Thoracic aorta (tissue), 2 donors: ENCODE results near the gene MSH6. TPM values are rescaled to one million over a fixed set of nuclear protein-coding genes. Genes with fewer than 3 reads are reported as not detected.
A peak's percentile ranks its signal among the peaks of the same experiment; 100 is the strongest.

Experiments used
- ATAC-seq: fragments of 150-250 bp; one replicate; pipeline ENCODE4 v1.8.0; 2017; ENCODE audit warnings: low read depth; ENCODE audit not compliant: insufficient number of reproducible peaks, low FRiP score
- DNase-seq: peaks from one replicate; pipeline ENCODE4 v3.0.0-alpha.2; 2020; ENCODE audit warnings: low spot score
- H3K27ac ChIP-seq, 2 donors: fragments of 200-600 bp; sonication (generic); 1 replicate in 1 of 2; 2 replicates in 1 of 2; pipeline ENCODE4 v1.5.1; 2016; ENCODE audit warnings: mild to moderate bottlenecking in 2 of 2, moderate library complexity in 2 of 2
- H3K27me3 ChIP-seq: fragments of 200-600 bp; sonication (generic); replicated peaks from 2 replicates; pipeline ENCODE4 v1.6.0; 2016; ENCODE audit warnings: mild to moderate bottlenecking; ENCODE audit not compliant: insufficient read depth
- H3K36me3 ChIP-seq: fragments of 200-600 bp; sonication (generic); one replicate; pipeline ENCODE4 v1.5.1; 2016
- H3K4me1 ChIP-seq, 2 donors: fragments of 200-600 bp; sonication (generic); 1 replicate in 1 of 2; 2 replicates in 1 of 2; pipeline versions ENCODE4 v1.5.1 to v1.6.0; 2016; ENCODE audit warnings: low read depth in 2 of 2, mild to moderate bottlenecking in 1 of 2; ENCODE audit not compliant: control insufficient read depth in 1 of 2
- H3K4me3 ChIP-seq: fragments of 200-600 bp; sonication (generic); 2 replicates; pipeline ENCODE4 v1.5.1; 2016; ENCODE audit warnings: mild to moderate bottlenecking
- H3K9me3 ChIP-seq: fragments of 200-600 bp; sonication (generic); 2 replicates; pipeline ENCODE4 v1.5.1; 2016
- total RNA-seq, 2 donors: library from RNA; depleted of rRNA; stranded (reverse); fragments of >200 nt; gene quantifications; one replicate each; pipeline versions ENCODE4 v1.1.0 to v1.2.3, GENCODE V29; 2016
- TF ChIP-seq, protein P1 (sequence below): fragments of 200-600 bp; sonication (generic); IDR thresholded peaks from one replicate; pipeline ENCODE4 v1.5.1; 2019; ENCODE audit warnings: antibody characterized with exemption

The MSH6 gene
- total RNA-seq, 2 donors from 2014 or later = 22.6 to 41.2 TPM

DNA sequence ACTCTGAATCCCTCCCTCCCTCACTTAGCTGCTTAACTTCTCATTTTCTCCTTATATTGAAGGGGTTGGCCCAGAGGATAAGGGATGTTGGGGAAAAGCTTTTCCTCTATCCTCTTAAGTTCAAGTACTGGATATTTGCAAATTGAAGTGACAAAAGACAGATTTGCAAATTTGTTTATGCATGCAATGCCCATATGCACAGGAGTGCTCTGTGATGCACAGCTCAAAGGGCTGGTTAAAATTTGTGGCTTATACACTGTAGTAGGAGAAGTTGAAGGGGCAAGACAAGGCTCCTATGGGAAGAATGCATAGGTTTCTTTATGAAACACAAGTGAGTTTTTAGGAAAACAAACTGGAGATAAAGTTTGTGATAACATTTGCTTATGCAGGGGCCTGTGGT is 8.4 kb upstream of the MSH6 start:
- H3K36me3 ChIP-seq = no peaks in the 10 kb centered on the region
- H3K27ac ChIP-seq = no peak overlapping the region
- H3K27me3 ChIP-seq = no peaks in the 10 kb centered on the region
- ATAC-seq (no peak), DNase-seq (no peak)
- H3K4me3 ChIP-seq = no peak overlapping the region
- H3K9me3 ChIP-seq = no peaks in the 10 kb centered on the region
- H3K4me1 ChIP-seq = no peaks in the 10 kb centered on the region
- TF ChIP-seq, protein P1, sequence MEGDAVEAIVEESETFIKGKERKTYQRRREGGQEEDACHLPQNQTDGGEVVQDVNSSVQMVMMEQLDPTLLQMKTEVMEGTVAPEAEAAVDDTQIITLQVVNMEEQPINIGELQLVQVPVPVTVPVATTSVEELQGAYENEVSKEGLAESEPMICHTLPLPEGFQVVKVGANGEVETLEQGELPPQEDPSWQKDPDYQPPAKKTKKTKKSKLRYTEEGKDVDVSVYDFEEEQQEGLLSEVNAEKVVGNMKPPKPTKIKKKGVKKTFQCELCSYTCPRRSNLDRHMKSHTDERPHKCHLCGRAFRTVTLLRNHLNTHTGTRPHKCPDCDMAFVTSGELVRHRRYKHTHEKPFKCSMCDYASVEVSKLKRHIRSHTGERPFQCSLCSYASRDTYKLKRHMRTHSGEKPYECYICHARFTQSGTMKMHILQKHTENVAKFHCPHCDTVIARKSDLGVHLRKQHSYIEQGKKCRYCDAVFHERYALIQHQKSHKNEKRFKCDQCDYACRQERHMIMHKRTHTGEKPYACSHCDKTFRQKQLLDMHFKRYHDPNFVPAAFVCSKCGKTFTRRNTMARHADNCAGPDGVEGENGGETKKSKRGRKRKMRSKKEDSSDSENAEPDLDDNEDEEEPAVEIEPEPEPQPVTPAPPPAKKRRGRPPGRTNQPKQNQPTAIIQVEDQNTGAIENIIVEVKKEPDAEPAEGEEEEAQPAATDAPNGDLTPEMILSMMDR = no peak

DNA sequence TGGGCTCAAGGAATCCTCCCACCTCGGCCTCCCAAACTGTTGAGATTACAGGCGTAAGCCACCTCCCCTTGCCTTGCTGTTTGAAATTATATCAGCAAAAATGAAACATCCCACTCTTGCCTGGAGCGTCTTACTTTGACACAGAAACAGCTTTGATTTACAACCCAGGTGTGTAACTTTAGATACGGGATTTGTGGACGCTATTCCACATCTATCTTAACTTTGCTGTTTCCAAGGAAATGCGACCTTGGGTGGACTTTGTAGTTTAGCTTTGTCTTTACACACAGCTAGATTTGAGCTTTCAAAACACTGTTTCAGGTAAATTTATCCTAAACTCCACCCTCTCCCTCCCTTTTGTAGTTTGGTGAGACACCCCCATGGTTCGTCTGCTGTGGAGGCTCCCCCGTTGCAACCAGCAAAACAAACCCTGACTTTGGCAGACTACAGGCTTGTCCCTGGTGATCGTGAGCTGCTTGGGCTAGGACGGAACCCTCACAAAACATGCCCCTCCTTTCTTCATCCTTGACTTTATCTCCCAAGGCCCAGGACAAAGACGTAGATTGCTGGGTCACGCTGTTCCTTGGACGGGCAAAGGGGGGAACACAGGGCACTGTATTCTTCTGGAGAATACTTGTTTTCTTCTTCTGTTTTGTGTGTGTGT is 5.5 kb upstream of the MSH6 start:
- no peak overlapping the region for H3K4me3 ChIP-seq
- H3K36me3 ChIP-seq = no peaks in the 10 kb centered on the region
- TF ChIP-seq, protein P1 = no peak
- no peaks in the 10 kb centered on the region for H3K9me3 ChIP-seq
- H3K27me3 ChIP-seq = no peaks in the 10 kb centered on the region
- DNase-seq = no peak
- no peak overlapping the region for H3K27ac ChIP-seq
- peaks cover 0 to 6% of the 10 kb centered on the region in 2 donors for H3K4me1 ChIP-seq
- no peak for ATAC-seq

DNA sequence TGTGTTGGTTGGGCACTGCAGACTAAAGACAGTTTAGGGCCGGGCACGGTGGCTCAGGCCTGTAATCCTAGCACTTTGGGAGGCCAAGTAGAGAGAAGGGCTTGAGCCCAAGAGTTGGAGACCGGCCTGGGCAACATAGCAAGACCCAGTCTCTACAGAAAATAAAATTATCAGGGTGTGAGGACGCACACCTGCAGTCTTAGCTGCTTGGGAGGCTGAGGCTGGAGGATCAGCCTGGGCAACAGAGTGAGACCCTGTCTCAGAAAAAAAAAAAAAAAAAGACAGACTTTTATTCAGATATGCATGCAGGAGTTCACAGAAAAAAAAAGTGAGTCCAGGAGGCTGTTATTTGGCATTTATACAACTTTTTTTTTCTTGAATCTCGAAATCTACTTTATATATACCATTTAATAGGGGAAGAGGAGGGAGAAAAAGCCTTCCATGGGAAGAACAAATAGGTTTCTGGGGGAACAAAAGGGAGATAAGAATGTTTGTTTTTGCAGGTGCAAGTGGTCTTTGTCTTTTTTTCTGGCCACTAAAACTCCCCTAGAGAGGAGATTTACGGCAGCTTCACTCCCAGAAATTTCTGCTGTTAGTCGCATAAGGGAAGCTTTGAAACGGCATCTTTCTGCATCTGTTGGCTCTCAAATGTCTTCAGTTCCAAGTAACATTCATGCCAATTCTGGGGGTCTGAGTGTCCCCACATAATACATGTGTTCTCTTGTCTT is 4.1 kb upstream of the MSH6 start:
- Histone ChIP-seq H3K27ac (no peak overlapping the region), H3K4me3 (no peak overlapping the region), H3K36me3 (no peaks in the 10 kb centered on the region), H3K9me3 (no peaks in the 10 kb centered on the region), H3K27me3 (no peaks in the 10 kb centered on the region), H3K4me1 (peaks cover 0 to 6% of the 10 kb centered on the region in 2 donors)
- DNase-seq (no peak), ATAC-seq (no peak)
- TF ChIP-seq, protein P1 = no peak

DNA sequence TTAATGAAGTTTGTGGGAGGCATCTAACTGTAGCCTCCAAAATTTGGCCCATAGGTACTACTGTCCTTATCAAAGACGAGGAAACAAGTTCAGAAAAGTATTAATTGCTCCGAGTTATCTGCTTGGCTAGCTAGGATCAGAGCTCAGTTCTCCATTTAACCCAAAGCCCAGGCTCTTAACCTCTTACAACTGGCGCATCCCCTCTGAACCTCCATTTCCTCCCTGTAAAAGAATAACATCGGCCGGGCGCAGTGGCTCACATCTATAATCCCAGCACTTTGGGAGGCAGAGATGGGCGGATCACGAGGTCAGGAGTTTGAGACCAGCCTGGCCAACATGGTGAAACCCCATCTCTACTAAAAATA is 3.5 kb upstream of the MSH6 start:
- H3K27ac ChIP-seq = no peak overlapping the region
- TF ChIP-seq, protein P1 = no peak

DNA sequence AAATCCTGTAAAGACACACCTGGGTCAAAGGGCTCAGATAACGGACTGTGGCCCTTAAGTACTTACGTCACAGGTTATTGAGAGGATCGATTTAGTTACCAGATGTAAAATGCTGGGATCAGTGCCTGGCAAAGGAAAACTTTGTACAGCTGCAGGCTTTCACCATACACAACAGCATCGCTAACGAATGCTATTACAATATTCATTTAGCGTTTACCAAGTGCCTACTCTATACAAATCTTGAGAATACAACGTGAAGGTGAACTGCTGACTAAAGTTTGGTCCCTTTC is 619 bp upstream of the MSH6 start:
- peaks cover 8 to 21% of the 10 kb centered on the region in 2 donors for H3K4me1 ChIP-seq
- no peaks in the 10 kb centered on the region for H3K36me3 ChIP-seq
- DNase-seq (no peak), ATAC-seq (no peak)
- TF ChIP-seq, protein P1 = no peak
- H3K27ac ChIP-seq = peak overlapping the region; percentile 86 to 92
- no peaks in the 10 kb centered on the region for H3K27me3 ChIP-seq
- H3K9me3 ChIP-seq = no peaks in the 10 kb centered on the region
- peak overlapping the region; percentile 87 for H3K4me3 ChIP-seq

More for the DNA sequence above, 3.5 kb upstream of the MSH6 start:
- no peak for DNase-seq
- no peak overlapping the region for H3K4me3 ChIP-seq
- no peaks in the 10 kb centered on the region for H3K36me3 ChIP-seq
- H3K9me3 ChIP-seq = no peaks in the 10 kb centered on the region
- ATAC-seq = no peak
- H3K27me3 ChIP-seq = no peaks in the 10 kb centered on the region
- peaks cover under 1 to 10% of the 10 kb centered on the region in 2 donors for H3K4me1 ChIP-seq
